Stimulated activated CD4-positive, alpha-beta T cell treated with anti-CD3 and anti-CD28 coated beads, Interleukin-1b, Interleukin-23, amount 100 ng/mL, for 4 hours (primary cell): ENCODE results near the gene CASR.
"Not testable (repeated sequence)": the region's sequence is repeated elsewhere in the genome, so short reads cannot be mapped to it uniquely, and the experiment has no call there.

ENCODE experiments used
- DNase-seq, 2 donors: peaks; one replicate each; pipeline ENCODE4 v3.0.0-alpha.2; 2020; ENCODE audit warnings: low read depth in 2 of 2

The CASR gene

GRCh38 chr3:122183521-122183892 lies at the start of gene CASR:
CASR (plus strand) TSS chr3:122183668; CDS start chr3:122254190, 70,522 bp downstream.
- DNase-seq, result no peak

DNA sequence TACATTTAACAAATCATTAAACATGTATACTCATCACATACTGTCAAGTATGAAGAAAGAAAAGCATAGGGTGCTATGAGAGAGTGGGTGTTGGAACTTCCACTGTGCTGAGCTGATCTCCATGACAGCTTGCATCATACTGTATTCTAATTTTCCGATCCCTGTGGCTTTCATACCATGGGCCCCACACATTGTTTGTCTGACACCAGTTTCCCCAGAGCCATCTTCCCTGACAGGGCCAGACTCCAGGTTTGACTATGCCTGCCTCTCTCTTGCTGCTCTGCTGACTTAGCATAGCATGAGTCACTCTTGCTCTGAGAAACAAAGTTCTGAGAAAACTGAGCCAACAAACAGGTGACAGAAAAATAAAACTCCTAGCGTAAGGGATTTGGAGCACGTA lies 37.0 kb upstream of the CASR start:
- peak; percentile 2 to 11 for DNase-seq

- DNase-seq, result no peak
These were observed 34.4 kb upstream of the CASR start for GRCh38 chr3:122148941-122149627.

DNA sequence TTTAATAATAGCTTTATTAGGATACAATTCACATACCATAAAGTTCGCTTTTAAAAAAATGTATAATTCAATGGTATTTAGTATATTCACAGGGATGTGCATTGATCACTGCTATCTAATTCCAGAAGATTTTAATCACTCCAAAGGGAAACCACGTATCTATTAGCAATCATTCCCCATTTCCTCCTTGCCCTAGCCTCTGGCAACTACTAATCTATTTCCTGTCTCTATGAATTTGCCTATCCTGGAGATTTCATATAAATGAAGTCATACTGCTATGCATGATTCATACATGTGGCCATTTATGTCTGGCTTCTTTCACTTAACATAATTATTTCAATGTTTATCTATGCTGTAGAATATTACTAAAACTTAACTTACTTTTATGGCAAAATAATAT lies 32.0 kb upstream of the CASR start:
- DNase-seq, result no peak

DNA sequence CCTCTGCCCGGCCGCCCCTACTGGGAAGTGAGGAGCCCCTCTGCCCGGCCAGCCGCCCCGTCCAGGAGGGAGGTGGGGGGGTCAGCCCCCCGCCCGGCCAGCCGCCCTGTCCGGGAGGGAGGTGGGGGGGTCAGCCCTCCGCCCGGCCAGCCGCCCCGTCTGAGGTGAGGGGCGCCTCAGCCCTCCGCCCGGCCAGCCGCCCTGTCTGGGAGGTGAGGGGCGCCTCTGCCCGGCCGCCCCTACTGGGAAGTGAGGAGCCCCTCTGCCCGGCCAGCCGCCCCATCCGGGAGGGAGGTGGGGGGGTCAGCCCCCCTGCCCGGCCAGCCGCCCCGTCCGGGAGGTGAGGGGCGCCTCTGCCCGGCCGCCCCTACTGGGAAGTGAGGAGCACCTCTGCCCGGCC lies 18.5 kb upstream of the CASR start:
- not testable (repeated sequence) for DNase-seq

DNA sequence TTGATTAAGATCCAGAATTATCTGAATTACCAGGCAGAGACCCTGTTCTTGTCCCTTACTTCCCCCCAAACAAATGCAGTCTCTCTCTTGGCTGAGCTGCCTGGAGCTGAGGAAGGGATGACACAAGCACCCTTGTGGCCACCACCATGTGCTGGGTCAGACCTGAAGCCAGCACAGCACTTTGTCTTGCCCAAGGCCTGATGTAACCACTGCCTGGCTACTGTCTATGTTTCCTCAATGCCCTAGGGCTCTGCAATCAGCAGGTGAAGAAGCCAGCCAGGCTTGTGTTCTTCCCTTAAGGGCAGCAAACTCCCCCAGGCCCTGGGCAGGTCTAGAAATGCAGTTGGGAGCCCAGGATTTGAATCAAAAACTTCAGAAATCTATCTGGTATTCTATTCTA lies 15.8 kb upstream of the CASR start:
- DNase-seq, result no peak

DNA sequence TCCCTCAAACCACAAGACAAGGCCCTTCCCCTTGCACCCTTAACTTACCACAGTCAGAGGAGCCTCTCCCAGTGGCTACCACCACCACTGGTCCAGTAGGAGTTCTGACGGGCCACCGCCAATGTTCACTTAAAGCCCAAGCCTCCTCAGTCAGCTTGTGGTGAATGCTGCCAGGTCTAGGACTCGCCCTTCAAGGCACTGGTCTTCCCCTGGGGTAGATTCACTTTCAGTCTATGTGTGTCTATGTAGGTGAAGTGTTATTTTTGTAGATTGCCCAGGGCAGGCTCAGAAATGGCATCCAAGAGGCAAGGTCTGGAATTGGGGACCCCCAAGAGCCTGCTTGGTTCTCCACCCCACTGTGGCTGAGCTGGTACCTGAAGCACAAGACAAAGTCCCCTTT lies 15.4 kb upstream of the CASR start:
- DNase-seq, result no peak

- no peak for DNase-seq
These were observed 13.6 kb upstream of the CASR start for GRCh38 chr3:122169911-122170310.

GRCh38 chr3:122171361-122171760 lies 12.1 kb upstream of the CASR start:
- DNase-seq, result not testable (repeated sequence)

DNA sequence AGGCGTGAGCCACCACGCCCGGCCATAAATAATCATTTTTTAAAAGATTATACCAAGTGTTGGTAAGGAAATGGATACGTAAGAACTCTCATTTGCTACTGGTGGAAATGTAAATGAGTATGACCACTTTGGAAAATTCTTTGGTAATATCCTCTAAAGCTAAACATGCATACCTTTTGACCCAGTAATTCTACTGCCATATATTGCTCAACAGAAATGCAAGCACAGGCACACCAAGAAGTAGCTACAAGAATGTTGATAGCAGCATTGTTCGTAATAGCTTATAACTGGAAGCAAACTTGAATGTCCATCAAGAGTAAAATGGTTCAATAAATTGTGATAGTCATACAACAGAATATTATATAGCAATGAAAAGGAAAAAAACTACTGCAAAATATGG lies 4.8 kb upstream of the CASR start:
- no peak for DNase-seq

GRCh38 chr3:122183893-122184590 lies 574 bp downstream of the CASR start:
- DNase-seq, result no peak

GRCh38 chr3:122184591-122184929 lies 1.1 kb downstream of the CASR start:
- DNase-seq, result no peak

- DNase-seq, result no peak
These were observed 2.9 kb downstream of the CASR start for GRCh38 chr3:122186372-122186771.

DNA sequence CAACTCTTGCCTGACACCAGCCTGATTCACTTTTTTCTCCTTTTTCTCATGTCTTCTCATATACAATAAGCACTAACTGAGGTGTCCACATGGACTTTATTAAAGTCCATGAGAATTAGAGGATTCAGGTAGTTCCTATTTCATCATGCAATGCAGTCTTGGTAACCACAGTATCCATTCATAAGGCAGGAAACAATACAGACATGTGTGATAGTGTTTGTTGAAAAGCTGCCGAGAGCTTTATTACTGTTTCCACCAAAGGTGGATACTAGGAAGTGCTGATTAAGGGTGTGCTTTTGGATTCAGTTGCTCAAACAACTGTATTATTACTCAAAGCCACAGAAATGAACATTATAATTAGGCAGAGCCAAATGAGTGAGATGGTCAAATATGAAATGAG lies 5.3 kb downstream of the CASR start:
- no peak for DNase-seq

- no peak for DNase-seq
These were observed 5.9 kb downstream of the CASR start for GRCh38 chr3:122189357-122189756.

DNA sequence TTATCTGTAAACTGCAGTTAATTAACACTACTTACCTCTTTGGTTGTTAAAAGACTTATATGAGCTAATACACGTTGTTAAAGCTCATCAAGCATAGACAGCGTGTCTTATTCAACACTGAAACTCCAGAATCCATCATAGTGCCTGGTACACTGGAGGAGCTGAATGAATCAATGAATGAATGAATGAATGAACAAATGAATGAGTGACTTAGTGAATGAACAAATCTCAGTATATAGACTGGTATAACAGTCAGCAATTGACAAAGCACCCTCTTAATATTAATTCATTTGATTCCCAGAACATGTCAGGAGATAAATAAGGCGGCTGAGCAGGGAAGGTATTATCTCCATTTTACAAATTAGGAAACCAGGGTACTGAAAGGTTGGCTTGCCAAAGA lies 7.1 kb downstream of the CASR start:
- no peak for DNase-seq

- DNase-seq, result no peak
These were observed 15.5 kb downstream of the CASR start for GRCh38 chr3:122198966-122199365.

DNA sequence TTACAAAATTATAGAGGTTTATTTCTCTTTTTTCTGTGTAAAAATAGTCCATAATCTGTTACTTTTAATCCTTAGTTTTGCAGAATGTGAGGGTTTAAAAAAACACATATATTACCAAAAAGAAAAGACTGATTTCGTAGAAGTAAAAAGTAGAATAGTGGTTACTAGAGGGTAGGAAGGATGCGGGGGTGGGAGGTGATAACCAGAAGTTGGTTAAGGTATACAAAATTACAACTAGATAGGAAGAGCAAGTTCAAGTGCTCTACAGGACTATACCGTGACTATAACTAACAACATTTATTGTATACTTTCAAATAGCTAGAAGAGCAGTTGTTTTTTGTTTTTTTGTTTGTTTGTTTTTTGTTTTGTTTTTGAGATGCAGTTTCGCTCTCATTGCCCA lies 16.1 kb downstream of the CASR start:
- no peak for DNase-seq

GRCh38 chr3:122200661-122201060 lies 17.2 kb downstream of the CASR start:
- DNase-seq, result no peak

DNA sequence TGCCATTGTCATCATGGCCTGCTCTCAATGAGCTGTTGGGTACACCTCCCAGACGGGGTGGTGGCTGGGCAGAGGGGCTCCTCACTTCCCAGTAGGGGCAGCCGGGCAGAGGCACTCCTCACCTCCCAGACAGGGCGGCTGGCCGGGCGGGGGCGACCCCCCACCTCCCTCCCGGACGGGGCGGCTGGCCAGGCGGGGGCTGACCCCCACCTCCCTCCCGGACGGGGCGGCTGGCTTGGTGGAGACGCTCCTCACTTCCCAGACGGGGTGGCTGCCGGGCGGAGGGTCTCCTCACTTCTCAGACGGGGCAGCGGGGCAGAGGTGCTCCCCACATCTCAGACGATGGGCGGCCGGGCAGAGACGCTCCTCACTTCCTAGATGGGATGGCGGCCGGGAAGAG lies 18.0 kb downstream of the CASR start:
- DNase-seq, result not testable (repeated sequence)

- DNase-seq, result no peak
These were observed 25.1 kb downstream of the CASR start for GRCh38 chr3:122208579-122208978.

DNA sequence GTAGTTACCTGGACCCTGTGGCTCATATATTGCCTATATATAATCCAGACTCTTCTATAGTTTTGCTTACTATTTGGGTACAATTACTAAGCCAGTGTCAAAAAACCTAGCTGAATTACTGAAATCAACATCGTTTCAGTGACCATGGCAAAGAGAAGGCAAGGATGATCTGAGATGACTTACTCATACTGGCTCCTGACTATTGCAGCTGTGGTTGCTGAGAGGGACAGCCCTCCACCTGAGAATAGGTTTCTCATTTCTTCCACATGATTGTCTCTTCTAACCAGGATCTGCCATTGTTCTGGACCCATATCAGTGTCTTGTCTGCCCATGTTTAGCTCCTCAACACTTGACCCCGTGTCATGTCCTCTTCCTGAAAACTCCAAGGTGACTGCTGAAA lies 30.2 kb downstream of the CASR start:
- no peak for DNase-seq

DNA sequence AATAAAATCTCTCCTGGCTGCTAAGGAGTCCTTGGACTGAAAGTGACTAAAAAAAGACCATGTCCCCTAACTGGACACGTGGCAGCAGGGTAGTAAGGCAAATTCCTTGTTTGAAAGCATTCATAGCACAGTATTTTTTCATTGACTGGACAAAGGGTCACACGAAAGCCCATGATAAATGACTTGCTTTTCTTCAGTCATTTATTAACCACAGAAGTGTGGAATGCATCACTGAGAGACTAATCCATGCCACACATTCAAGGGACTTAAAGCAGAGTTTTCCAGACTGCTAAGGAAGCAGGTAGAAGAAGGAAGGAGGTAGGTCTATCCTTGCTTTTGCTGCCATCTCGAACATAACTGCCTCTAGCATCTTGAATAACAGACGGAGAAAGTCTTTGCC lies 31.2 kb downstream of the CASR start:
- no peak for DNase-seq
